ENCODE measurements around the gene USP11. TPM values are rescaled to one million over a fixed set of nuclear protein-coding genes. Genes with fewer than 3 reads are reported as not detected.

Gene USP11
- total RNA-seq, 1 experiment from 2014 or later, result 153 TPM

DNA sequence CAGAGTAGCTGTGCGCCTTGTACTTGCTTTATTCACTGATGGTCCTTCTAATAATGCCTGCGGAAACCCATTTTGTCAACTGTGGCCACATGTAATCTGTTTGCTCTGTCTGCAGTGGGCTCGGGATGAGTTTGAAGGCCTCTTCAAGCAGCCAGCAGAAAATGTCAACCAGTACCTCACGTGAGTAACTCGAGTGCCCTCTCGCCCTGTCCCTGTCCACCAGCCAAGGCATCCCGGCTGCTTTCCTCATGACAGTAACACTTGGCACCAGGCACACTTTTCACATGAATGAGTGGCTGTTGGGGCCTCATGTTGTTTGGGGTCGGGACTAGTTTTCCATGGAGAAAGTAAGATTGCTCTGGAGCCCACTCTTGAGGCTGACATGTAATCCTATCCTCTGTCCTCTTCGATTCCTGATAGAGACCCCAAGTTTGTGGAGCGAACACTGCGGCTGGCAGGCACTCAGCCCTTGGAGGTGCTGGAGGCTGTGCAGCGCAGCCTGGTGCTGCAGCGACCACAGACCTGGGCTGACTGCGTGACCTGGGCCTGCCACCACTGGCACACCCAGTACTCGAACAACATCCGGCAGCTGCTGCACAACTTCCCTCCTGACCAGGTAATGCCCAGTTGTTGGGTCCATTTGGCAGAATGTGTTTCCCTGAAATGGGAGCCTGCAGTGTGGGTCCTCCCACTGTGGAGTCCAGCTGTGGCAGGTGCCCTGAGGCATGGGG, 23.1 kb upstream of the USP11 start:
- no peak for DNase-seq

More for the DNA sequence above, 23.1 kb upstream of the USP11 start:
- H3K23ac ChIP-seq (ENCODE audit: insufficient read length, low read depth, low read length), result no peak overlapping the region
- Mint-ChIP-seq H3K36me3 (ENCODE audit: insufficient read depth in 1 of 3, low read depth in 3 of 3) (peaks cover 83 to 100% (median 100%) of the 10 kb centered on the region in 3 experiments), H3K4me1 (no peaks in the 10 kb centered on the region; a peak in 1 of 4 replicates), H3K27me3 (ENCODE audit: low read depth) (no peaks in the 10 kb centered on the region), H3K9me3 (no peaks in the 10 kb centered on the region; a peak in 1 of 5 replicates), H3K4me3 (no peak overlapping the region), H3K27ac (peak overlapping the region in 1 of 3 experiments; percentile 53; a peak in 2 of 7 replicates)
- H3K4ac ChIP-seq (ENCODE audit: low read depth, low read length), result no peak overlapping the region
- H3K79me2 ChIP-seq (ENCODE audit: insufficient read depth, low read length), result no peaks in the 10 kb centered on the region
- no CpG with 5 or more reads among the region's 16 CpGs for WGBS (ENCODE audit: extremely low coverage, insufficient read length, low lambda C conversion rate)
- H2BK20ac ChIP-seq (ENCODE audit: low read depth, low read length, poor library complexity, severe bottlenecking), result no peak overlapping the region
- no peaks in the 10 kb centered on the region for H3K23me2 ChIP-seq (ENCODE audit: insufficient read length, low read depth, low read length, poor library complexity, severe bottlenecking)
- no peak overlapping the region for H3K27ac ChIP-seq (ENCODE audit: insufficient read length, low read depth, low read length)
- H3K4me2 ChIP-seq (ENCODE audit: insufficient read depth, insufficient read length, low read length), result no peak overlapping the region
- H2BK15ac ChIP-seq (ENCODE audit: low read depth, low read length), result no peak overlapping the region
- H3K79me1 ChIP-seq (ENCODE audit: insufficient read depth, low read depth, low read length, poor library complexity, severe bottlenecking), result no peaks in the 10 kb centered on the region
- TF ChIP-seq, protein P1, sequence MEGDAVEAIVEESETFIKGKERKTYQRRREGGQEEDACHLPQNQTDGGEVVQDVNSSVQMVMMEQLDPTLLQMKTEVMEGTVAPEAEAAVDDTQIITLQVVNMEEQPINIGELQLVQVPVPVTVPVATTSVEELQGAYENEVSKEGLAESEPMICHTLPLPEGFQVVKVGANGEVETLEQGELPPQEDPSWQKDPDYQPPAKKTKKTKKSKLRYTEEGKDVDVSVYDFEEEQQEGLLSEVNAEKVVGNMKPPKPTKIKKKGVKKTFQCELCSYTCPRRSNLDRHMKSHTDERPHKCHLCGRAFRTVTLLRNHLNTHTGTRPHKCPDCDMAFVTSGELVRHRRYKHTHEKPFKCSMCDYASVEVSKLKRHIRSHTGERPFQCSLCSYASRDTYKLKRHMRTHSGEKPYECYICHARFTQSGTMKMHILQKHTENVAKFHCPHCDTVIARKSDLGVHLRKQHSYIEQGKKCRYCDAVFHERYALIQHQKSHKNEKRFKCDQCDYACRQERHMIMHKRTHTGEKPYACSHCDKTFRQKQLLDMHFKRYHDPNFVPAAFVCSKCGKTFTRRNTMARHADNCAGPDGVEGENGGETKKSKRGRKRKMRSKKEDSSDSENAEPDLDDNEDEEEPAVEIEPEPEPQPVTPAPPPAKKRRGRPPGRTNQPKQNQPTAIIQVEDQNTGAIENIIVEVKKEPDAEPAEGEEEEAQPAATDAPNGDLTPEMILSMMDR (conservative IDR thresholded peaks at IDR 0.05), result no peak
- H3K14ac ChIP-seq (ENCODE audit: insufficient read depth, low read length), result no peak overlapping the region
- no peaks in the 10 kb centered on the region for H3K9me3 ChIP-seq (ENCODE audit: control insufficient read depth, low read depth, low read length)
- no peak overlapping the region for H2AK5ac ChIP-seq (ENCODE audit: insufficient read length, low read length)
- no peaks in the 10 kb centered on the region for H3K27me3 ChIP-seq (ENCODE audit: insufficient read depth, low read length)
- H2BK120ac ChIP-seq (ENCODE audit: low read depth, low read length, poor library complexity, severe bottlenecking), result no peak overlapping the region
- no peak overlapping the region for H2BK5ac ChIP-seq (ENCODE audit: insufficient read length, low read length)
- H2BK12ac ChIP-seq (ENCODE audit: insufficient read length, low read depth, low read length), result no peak overlapping the region
- no peaks in the 10 kb centered on the region for H4K20me1 ChIP-seq (ENCODE audit: control insufficient read depth, insufficient read depth, insufficient read length)
- no peak overlapping the region for H3K9ac ChIP-seq (ENCODE audit: extremely low read depth, insufficient read length, low read length)
- no peak overlapping the region for H3K18ac ChIP-seq (ENCODE audit: insufficient read length, low read depth, low read length)
- H3T11ph ChIP-seq (ENCODE audit: low read length), result no peak overlapping the region
- no peaks in the 10 kb centered on the region for H3K4me1 ChIP-seq (ENCODE audit: insufficient read depth, low read length)
- no peak overlapping the region for H2AFZ ChIP-seq (ENCODE audit: low read length)
- H4K91ac ChIP-seq (ENCODE audit: insufficient read length, low read depth, low read length), result no peak overlapping the region
- no peak overlapping the region for H3K56ac ChIP-seq (ENCODE audit: insufficient read length, low read depth, low read length)
- H4K8ac ChIP-seq (replicated peaks; ENCODE audit: insufficient read length, low read depth, low read length), result no peak overlapping the region
- H4K5ac ChIP-seq (ENCODE audit: insufficient read length, low read depth, low read length), result no peak overlapping the region
